GM18858 (cell line): ENCODE data around the gene ABCC4.

Experiments
- ATAC-seq: cut with Tn5 transposase; IDR thresholded peaks from one replicate; pipeline ENCODE4 v1.9.1; 2021; ENCODE audit not compliant: unreplicated experiment

ABCC4 gene

GRCh38 chr13:95124959-95125358 is 176.3 kb downstream of the ABCC4 start:
- ATAC-seq: no peak

DNA sequence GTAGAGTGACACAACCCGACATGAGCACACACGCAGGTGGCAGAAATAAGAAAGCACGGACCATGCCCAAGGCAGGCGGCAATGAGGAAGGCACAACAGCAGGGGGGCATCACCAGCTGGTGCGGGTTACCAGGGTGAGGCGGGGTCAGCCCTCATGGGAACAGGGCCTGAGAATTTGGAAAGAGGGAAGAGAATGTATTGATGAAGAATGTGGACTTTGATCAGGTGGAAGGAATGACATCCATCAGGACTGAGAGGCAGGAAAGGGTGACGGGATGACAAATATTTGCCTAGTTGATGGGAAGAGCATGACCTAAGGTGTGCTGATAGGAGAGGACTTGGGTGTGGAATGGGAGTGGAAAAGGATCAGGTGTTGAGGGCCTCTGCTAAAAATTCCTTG is 177.5 kb downstream of the ABCC4 start:
- no peak for ATAC-seq

DNA sequence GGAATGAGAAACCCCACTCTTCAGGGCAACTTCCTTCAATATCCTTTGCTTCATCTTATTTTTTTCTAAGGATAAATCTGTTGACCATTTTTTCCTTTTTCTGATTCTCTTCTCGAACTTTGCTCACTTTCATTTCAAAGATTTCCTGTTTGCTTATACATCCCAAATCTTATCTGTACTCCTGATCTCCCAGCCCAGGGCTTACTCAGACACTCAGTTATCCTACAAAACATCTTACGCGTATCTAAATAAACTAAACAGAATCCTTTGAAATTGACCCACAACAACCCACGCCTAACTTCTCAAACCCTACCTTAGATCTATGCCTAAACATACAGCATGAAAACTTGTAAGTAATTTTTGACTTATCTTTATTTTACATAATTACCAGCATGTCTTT is 179.2 kb downstream of the ABCC4 start:
- no peak for ATAC-seq

GRCh38 chr13:95121516-95121915 is 179.7 kb downstream of the ABCC4 start:
- no peak for ATAC-seq

DNA sequence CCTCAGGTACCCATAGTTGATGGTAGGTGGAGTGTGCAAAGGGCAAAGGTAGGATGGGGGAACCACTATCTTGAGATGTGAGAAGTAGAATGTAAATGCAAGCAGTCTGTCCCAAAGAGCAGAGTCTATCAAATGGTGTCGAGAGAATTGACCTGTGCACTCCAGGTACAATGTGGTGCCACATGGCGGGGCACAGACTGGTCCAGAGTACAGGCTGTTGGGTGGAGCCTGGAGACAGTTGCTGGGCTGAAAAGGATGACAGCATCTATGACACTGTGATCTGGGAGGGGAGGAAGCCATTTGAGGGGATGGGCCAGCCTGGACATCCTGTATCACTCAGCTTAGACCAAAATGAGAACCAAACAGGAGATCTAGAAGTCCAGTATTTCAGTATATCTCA is 180.6 kb downstream of the ABCC4 start:
- no peak for ATAC-seq

DNA sequence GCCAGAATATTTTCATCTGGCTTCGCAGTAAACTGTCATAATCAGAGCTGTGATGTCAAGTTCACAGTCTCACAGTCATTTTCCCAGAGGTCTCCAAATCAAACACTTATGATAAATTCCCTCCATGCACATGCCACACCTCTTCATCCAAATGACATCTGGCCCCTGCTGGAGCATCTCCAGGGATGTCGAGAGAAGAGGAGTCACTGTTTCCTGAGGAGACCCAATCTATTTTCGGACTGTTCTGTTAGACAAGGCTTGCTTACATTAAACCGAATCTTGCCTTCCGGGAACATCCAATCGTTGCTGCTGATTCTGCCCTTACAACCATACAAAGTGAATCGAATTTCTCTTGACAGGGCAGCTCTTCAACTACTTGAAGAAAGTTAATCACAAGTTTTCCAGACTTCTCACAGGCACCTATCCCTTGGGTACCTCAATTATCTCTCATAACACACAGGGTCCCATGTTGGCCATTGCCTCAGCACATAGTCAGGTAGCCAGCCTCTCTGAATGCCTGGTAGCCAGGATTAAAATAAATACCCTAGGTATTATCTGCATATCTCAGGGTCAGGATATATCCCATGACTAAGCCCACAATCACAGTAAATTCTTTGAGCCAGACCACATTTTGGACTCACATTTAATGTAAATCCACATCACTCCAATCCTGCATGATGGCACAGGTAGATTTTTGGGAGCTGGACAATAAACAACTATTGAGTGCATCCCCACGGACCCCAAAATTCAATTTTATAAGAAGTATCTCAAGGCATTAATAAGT is 182.5 kb downstream of the ABCC4 start:
- no peak for ATAC-seq

DNA sequence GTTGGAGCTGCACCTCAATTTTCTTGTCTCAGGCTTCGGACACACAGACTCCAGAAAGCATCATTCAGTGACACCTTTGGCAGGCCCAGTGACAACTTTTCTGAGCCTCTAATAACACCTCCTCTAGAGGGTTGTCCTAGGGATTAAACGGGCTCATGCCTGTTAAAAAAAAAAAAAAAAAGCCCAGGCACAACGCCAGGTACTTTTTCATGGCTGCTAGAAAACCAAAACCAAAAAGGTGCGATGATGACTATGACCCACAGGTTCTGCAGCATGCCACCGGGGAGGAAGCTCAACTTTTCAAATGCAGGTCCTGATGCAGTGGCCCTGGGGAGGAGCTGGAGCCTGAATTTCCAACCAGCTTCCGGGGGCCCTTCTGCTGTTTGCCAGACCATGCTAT is 184.2 kb downstream of the ABCC4 start:
- ATAC-seq: no peak

DNA sequence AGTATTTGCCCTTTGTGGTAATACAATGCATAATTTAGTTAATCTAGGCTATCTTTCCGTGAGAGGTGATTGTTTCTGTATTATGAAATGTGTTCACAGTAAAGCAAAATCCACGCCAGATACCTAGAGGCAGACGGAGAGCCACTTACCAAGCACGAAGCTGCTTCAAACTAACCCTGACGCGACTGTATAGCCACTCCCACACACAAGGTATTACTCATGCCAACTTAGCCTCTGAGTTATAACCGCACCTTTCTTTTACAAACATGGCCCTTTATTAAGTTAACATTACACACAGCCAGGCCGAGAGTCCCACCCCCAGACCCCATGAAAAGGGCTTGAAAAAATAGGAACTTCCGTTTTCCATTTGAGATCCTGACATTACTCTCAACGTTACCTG is 185.7 kb downstream of the ABCC4 start:
- ATAC-seq: no peak

- ATAC-seq: no peak
These were observed 187.7 kb downstream of the ABCC4 start for GRCh38 chr13:95113601-95114000.

DNA sequence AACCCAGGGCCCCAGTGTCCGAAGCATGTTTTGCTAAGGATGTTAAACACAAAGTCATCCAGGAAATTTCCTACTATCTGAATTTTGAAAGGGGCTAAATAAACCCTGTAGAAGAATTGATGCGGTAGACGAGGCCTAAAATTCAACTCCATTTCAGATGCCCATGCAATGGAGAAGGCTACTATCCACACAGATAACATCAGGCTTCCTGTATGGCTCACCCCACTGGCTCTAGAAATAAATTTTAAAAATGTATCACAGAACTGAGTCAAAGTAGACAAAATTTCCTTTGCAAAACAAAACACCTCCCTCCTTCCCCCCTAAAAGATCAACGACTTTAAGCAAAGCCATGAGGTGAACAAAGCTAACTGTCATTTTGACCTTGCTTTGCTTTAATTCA is 188.4 kb downstream of the ABCC4 start:
- no peak for ATAC-seq

GRCh38 chr13:95111608-95112007 is 189.6 kb downstream of the ABCC4 start:
- ATAC-seq: no peak

DNA sequence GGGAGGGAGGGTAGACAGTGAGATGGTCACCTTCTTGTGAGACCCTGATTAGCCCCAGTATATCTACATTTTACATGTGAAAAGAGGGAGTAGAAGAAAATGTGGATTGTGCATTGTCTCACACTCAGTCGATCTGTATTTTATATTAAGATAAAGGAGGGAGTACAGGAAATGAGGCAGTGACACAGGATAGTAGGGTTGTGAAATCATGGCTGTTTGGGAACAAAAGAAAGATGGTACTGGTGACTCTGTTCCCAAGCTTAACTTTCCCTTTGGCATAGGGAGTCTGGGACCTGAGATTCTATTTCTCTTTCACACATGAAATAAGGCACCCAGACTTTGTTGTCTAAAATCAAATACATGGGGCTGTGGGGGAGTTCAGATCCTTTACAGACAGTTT is 194.7 kb downstream of the ABCC4 start:
- ATAC-seq: no peak

- no peak for ATAC-seq
These were observed 200.5 kb downstream of the ABCC4 start for GRCh38 chr13:95100525-95101433.

- no peak for ATAC-seq
These were observed 201.7 kb downstream of the ABCC4 start for GRCh38 chr13:95099541-95099940.

GRCh38 chr13:95098916-95099315 is 202.3 kb downstream of the ABCC4 start:
- no peak for ATAC-seq

GRCh38 chr13:95091755-95092154 is 209.5 kb downstream of the ABCC4 start:
- no peak for ATAC-seq

DNA sequence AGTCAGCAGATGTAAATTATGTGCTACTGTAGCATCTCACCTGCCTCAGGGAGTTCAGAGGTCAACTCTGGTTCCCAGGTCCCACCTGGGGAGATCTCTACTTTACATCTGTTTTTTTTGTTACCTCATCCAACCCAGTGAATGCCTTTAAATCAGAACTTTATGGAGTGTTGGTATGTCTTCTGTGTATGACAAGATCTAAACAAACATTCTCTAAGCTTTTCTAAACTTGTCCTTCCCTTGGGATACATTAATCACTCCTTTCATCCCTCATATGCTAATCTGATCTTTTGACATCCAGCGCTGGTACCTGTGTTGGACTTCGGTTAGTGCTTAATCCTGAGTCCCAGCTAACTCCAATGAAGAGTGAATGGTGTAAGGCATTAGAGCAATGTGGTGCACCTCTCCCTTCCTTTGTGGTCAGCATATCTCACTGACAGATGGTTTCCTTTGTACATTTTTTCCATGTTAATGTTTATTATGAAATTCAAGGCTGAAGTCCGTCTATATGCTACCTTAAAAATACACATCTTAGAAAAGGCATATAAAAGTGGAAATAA is 213.4 kb downstream of the ABCC4 start:
- no peak for ATAC-seq

DNA sequence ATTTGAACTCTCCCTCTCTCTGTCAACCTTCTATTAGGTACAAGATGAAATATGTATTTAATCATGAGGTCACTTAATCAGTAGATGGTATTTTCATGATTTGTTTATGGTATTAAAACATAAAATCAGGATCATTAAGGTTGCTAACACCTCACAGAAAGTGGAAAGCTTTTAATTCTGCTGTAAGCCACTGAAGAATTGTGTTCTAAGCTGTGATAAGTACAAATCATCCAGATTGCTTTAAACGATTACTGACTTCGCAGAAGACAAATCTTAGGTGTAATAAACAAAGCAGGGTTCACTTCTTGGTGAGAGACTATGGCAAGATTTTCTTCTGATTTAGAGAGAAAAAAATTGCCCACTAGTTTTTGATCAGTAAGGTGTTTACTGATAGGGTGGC is 214.5 kb downstream of the ABCC4 start:
- ATAC-seq: no peak

DNA sequence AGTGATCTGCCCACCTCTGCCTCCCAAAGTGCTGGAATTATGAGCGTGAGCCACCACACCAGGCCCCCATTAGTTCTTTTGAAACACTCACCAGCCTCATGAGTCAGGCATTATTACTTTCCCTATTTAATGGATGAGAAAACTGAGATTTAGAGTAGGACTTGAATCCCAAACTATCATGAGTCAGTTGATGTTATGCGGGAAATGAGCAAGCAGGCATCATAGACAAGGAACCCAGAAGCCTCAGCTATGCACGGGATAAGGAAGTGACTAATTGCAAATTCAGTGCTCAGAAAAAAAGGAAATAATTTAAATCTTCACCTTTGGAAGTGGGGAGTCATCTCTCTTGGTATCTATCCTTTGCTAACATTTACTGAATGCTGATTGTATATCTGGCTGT is 217.5 kb downstream of the ABCC4 start:
- ATAC-seq: no peak

DNA sequence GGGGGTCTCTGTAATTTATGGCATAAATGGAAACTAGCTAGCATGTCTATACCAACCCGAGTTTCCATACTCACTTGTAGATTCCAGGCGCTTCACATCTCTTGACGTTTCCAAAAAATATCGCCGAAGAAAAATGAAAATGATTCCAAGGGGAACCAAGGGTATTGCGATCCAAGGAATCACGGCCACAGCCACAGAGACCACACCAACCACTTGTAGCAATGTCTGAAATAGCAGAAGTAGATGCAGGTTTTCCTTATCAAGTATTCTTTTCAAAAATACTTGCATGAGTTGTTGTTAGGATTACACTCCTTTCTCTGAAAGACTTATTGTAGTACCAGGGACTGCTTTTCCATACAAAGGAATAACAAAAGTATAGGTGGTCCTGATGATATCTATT is 218.2 kb downstream of the ABCC4 start:
- no peak for ATAC-seq

DNA sequence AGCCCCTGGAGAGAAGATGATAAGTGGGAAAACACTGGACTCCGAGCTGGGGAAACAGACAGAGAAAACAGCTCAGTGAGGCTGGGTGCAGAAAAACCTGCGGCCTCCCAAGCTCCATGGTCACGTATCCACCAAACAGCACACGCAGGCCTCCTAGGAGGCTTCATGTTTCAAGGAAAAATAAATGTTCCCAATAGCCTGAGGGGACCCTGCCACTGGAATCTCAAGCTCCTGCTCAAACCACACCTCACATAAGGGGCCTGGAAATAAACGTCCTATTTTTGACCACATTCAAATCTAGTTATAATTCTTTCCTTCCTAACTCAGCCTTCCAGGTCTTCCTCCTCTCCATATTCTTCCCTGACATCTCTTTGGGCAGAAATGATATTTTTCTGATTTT is 225.7 kb downstream of the ABCC4 start:
- ATAC-seq: no peak

DNA sequence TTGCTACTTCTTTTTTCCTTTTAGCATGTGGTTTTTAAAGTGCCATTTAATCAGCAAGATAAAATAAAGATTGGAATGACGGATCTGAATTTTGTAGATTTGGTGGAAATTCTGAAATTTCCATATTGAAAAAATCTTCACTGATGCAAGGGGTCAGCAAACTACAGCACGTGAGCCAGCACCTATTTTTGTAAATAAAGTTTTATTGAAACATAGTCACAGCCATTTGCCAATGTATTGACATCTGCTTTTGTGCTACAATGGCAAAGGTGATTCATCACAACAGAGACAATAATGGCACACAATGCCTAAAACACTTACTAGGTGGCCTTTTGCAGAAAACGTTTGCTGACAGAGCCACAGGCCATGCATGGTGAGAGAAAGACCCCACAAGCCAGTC is 226.4 kb downstream of the ABCC4 start:
- ATAC-seq: no peak
